ENCODE results near the gene TBXAS1.

Gene TBXAS1

GRCh38 chr7:139991269-139991666 lies 162.2 kb downstream of the TBXAS1 start:
- no peak overlapping the region for H3K27ac ChIP-seq (ENCODE audit: low read length)
- peaks cover 3% of the 10 kb centered on the region for H3K4me1 ChIP-seq (ENCODE audit: control insufficient read depth, low read depth, low read length)
- H3K36me3 ChIP-seq (ENCODE audit: control insufficient read depth, low read depth, low read length), result no peaks in the 10 kb centered on the region

GRCh38 chr7:139991911-139992310 lies 162.8 kb downstream of the TBXAS1 start:
- Histone ChIP-seq H3K27me3 (ENCODE audit: control insufficient read depth, insufficient read depth, low read length) (no peaks in the 10 kb centered on the region), H3K9me3 (ENCODE audit: control insufficient read depth, low read depth, low read length) (no peaks in the 10 kb centered on the region), H3K27ac (ENCODE audit: low read length) (no peak overlapping the region), H3K4me1 (ENCODE audit: control insufficient read depth, low read depth, low read length) (peaks cover 3% of the 10 kb centered on the region), H3K4me3 (ENCODE audit: low read length) (no peak overlapping the region), H3K36me3 (ENCODE audit: control insufficient read depth, low read depth, low read length) (no peaks in the 10 kb centered on the region), H3K9ac (ENCODE audit: low read length) (no peak overlapping the region)

More at GRCh38 chr7:139991269-139991666, 162.2 kb downstream of the TBXAS1 start:
- H3K9me3 ChIP-seq (ENCODE audit: control insufficient read depth, low read depth, low read length), result no peaks in the 10 kb centered on the region
- no peaks in the 10 kb centered on the region for H3K27me3 ChIP-seq (ENCODE audit: control insufficient read depth, insufficient read depth, low read length)
- no peak overlapping the region for H3K4me3 ChIP-seq (ENCODE audit: low read length)
- H3K9ac ChIP-seq (ENCODE audit: low read length), result no peak overlapping the region

GRCh38 chr7:139992353-139993044 lies 163.4 kb downstream of the TBXAS1 start:
- Histone ChIP-seq H3K27ac (ENCODE audit: low read length) (no peak overlapping the region), H3K36me3 (ENCODE audit: control insufficient read depth, low read depth, low read length) (no peaks in the 10 kb centered on the region), H3K4me1 (ENCODE audit: control insufficient read depth, low read depth, low read length) (peaks cover 3% of the 10 kb centered on the region), H3K4me3 (ENCODE audit: low read length) (no peak overlapping the region), H3K9ac (ENCODE audit: low read length) (no peak overlapping the region), H3K9me3 (ENCODE audit: control insufficient read depth, low read depth, low read length) (no peaks in the 10 kb centered on the region), H3K27me3 (ENCODE audit: control insufficient read depth, insufficient read depth, low read length) (no peaks in the 10 kb centered on the region)

GRCh38 chr7:139993169-139993568 lies 164.1 kb downstream of the TBXAS1 start:
- no peak overlapping the region for H3K27ac ChIP-seq (ENCODE audit: low read length)
- H3K9ac ChIP-seq (ENCODE audit: low read length), result no peak overlapping the region
- H3K4me3 ChIP-seq (ENCODE audit: low read length), result no peak overlapping the region
- H3K4me1 ChIP-seq (ENCODE audit: control insufficient read depth, low read depth, low read length), result peaks cover 3% of the 10 kb centered on the region
- no peaks in the 10 kb centered on the region for H3K9me3 ChIP-seq (ENCODE audit: control insufficient read depth, low read depth, low read length)
- H3K36me3 ChIP-seq (ENCODE audit: control insufficient read depth, low read depth, low read length), result no peaks in the 10 kb centered on the region
- no peaks in the 10 kb centered on the region for H3K27me3 ChIP-seq (ENCODE audit: control insufficient read depth, insufficient read depth, low read length)

GRCh38 chr7:139993592-139993991 lies 164.5 kb downstream of the TBXAS1 start:
- peaks cover 3% of the 10 kb centered on the region for H3K4me1 ChIP-seq (ENCODE audit: control insufficient read depth, low read depth, low read length)
- H3K9me3 ChIP-seq (ENCODE audit: control insufficient read depth, low read depth, low read length), result no peaks in the 10 kb centered on the region
- no peak overlapping the region for H3K9ac ChIP-seq (ENCODE audit: low read length)
- H3K36me3 ChIP-seq (ENCODE audit: control insufficient read depth, low read depth, low read length), result no peaks in the 10 kb centered on the region
- no peak overlapping the region for H3K4me3 ChIP-seq (ENCODE audit: low read length)
- no peak overlapping the region for H3K27ac ChIP-seq (ENCODE audit: low read length)
- H3K27me3 ChIP-seq (ENCODE audit: control insufficient read depth, insufficient read depth, low read length), result no peaks in the 10 kb centered on the region

GRCh38 chr7:139994356-139994755 lies 165.3 kb downstream of the TBXAS1 start:
- Histone ChIP-seq H3K4me3 (ENCODE audit: low read length) (no peak overlapping the region), H3K4me1 (ENCODE audit: control insufficient read depth, low read depth, low read length) (peaks cover 3% of the 10 kb centered on the region), H3K9ac (ENCODE audit: low read length) (no peak overlapping the region), H3K9me3 (ENCODE audit: control insufficient read depth, low read depth, low read length) (no peaks in the 10 kb centered on the region), H3K36me3 (ENCODE audit: control insufficient read depth, low read depth, low read length) (no peaks in the 10 kb centered on the region), H3K27ac (ENCODE audit: low read length) (no peak overlapping the region), H3K27me3 (ENCODE audit: control insufficient read depth, insufficient read depth, low read length) (no peaks in the 10 kb centered on the region)

- Histone ChIP-seq H3K36me3 (ENCODE audit: control insufficient read depth, low read depth, low read length) (no peaks in the 10 kb centered on the region), H3K9ac (ENCODE audit: low read length) (no peak overlapping the region), H3K27me3 (ENCODE audit: control insufficient read depth, insufficient read depth, low read length) (no peaks in the 10 kb centered on the region), H3K9me3 (ENCODE audit: control insufficient read depth, low read depth, low read length) (no peaks in the 10 kb centered on the region), H3K4me3 (ENCODE audit: low read length) (no peak overlapping the region), H3K27ac (ENCODE audit: low read length) (no peak overlapping the region), H3K4me1 (ENCODE audit: control insufficient read depth, low read depth, low read length) (no peaks in the 10 kb centered on the region)
Measured at GRCh38 chr7:139995017-139995915, 166.2 kb downstream of the TBXAS1 start.

- no peak overlapping the region for H3K9ac ChIP-seq (ENCODE audit: low read length)
- H3K9me3 ChIP-seq (ENCODE audit: control insufficient read depth, low read depth, low read length), result no peaks in the 10 kb centered on the region
- H3K27ac ChIP-seq (ENCODE audit: low read length), result no peak overlapping the region
- H3K36me3 ChIP-seq (ENCODE audit: control insufficient read depth, low read depth, low read length), result no peaks in the 10 kb centered on the region
- no peaks in the 10 kb centered on the region for H3K4me1 ChIP-seq (ENCODE audit: control insufficient read depth, low read depth, low read length)
- no peak overlapping the region for H3K4me3 ChIP-seq (ENCODE audit: low read length)
- no peaks in the 10 kb centered on the region for H3K27me3 ChIP-seq (ENCODE audit: control insufficient read depth, insufficient read depth, low read length)
Measured at GRCh38 chr7:139998572-139998971, 169.5 kb downstream of the TBXAS1 start.

GRCh38 chr7:139999516-139999915 lies 170.5 kb downstream of the TBXAS1 start:
- Histone ChIP-seq H3K36me3 (ENCODE audit: control insufficient read depth, low read depth, low read length) (no peaks in the 10 kb centered on the region), H3K9me3 (ENCODE audit: control insufficient read depth, low read depth, low read length) (no peaks in the 10 kb centered on the region), H3K9ac (ENCODE audit: low read length) (no peak overlapping the region), H3K4me1 (ENCODE audit: control insufficient read depth, low read depth, low read length) (no peaks in the 10 kb centered on the region), H3K27ac (ENCODE audit: low read length) (no peak overlapping the region), H3K4me3 (ENCODE audit: low read length) (no peak overlapping the region), H3K27me3 (ENCODE audit: control insufficient read depth, insufficient read depth, low read length) (no peaks in the 10 kb centered on the region)

GRCh38 chr7:140000666-140001268 lies 171.7 kb downstream of the TBXAS1 start:
- H3K36me3 ChIP-seq (ENCODE audit: control insufficient read depth, low read depth, low read length), result no peaks in the 10 kb centered on the region
- H3K9me3 ChIP-seq (ENCODE audit: control insufficient read depth, low read depth, low read length), result no peaks in the 10 kb centered on the region
- H3K4me1 ChIP-seq (ENCODE audit: control insufficient read depth, low read depth, low read length), result no peaks in the 10 kb centered on the region
- no peak overlapping the region for H3K9ac ChIP-seq (ENCODE audit: low read length)
- no peak overlapping the region for H3K4me3 ChIP-seq (ENCODE audit: low read length)
- H3K27me3 ChIP-seq (ENCODE audit: control insufficient read depth, insufficient read depth, low read length), result no peaks in the 10 kb centered on the region
- no peak overlapping the region for H3K27ac ChIP-seq (ENCODE audit: low read length)

- Histone ChIP-seq H3K4me1 (ENCODE audit: control insufficient read depth, low read depth, low read length) (peaks cover 3% of the 10 kb centered on the region), H3K36me3 (ENCODE audit: control insufficient read depth, low read depth, low read length) (no peaks in the 10 kb centered on the region), H3K4me3 (ENCODE audit: low read length) (no peak overlapping the region), H3K9ac (ENCODE audit: low read length) (no peak overlapping the region), H3K27me3 (ENCODE audit: control insufficient read depth, insufficient read depth, low read length) (no peaks in the 10 kb centered on the region), H3K27ac (ENCODE audit: low read length) (no peak overlapping the region), H3K9me3 (ENCODE audit: control insufficient read depth, low read depth, low read length) (no peaks in the 10 kb centered on the region)
Measured at GRCh38 chr7:140003913-140004382, 174.9 kb downstream of the TBXAS1 start.

All from iPS-18a (cell line).